Thoracic aorta (tissue), 2 donors: ENCODE data around the gene NAV3. TPM values are rescaled to one million over a fixed set of nuclear protein-coding genes. Genes with fewer than 3 reads are reported as not detected.

Experiments
- ATAC-seq: fragments of 150-250 bp; one replicate; pipeline ENCODE4 v1.8.0; 2017; ENCODE audit warnings: low read depth; ENCODE audit not compliant: insufficient number of reproducible peaks, low FRiP score
- DNase-seq: peaks from one replicate; pipeline ENCODE4 v3.0.0-alpha.2; 2020; ENCODE audit warnings: low spot score
- H3K27ac ChIP-seq, 2 donors: fragments of 200-600 bp; sonication (generic); 1 replicate in 1 of 2; 2 replicates in 1 of 2; pipeline ENCODE4 v1.5.1; 2016; ENCODE audit warnings: mild to moderate bottlenecking in 2 of 2, moderate library complexity in 2 of 2
- H3K27me3 ChIP-seq: fragments of 200-600 bp; sonication (generic); replicated peaks from 2 replicates; pipeline ENCODE4 v1.6.0; 2016; ENCODE audit warnings: mild to moderate bottlenecking; ENCODE audit not compliant: insufficient read depth
- H3K36me3 ChIP-seq: fragments of 200-600 bp; sonication (generic); one replicate; pipeline ENCODE4 v1.5.1; 2016
- H3K4me1 ChIP-seq, 2 donors: fragments of 200-600 bp; sonication (generic); 1 replicate in 1 of 2; 2 replicates in 1 of 2; pipeline versions ENCODE4 v1.5.1 to v1.6.0; 2016; ENCODE audit warnings: low read depth in 2 of 2, mild to moderate bottlenecking in 1 of 2; ENCODE audit not compliant: control insufficient read depth in 1 of 2
- H3K4me3 ChIP-seq: fragments of 200-600 bp; sonication (generic); 2 replicates; pipeline ENCODE4 v1.5.1; 2016; ENCODE audit warnings: mild to moderate bottlenecking
- H3K9me3 ChIP-seq: fragments of 200-600 bp; sonication (generic); 2 replicates; pipeline ENCODE4 v1.5.1; 2016
- CTCF ChIP-seq: fragments of 200-600 bp; sonication (generic); IDR thresholded peaks from one replicate; pipeline ENCODE4 v1.5.1; 2019; ENCODE audit warnings: antibody characterized with exemption
- total RNA-seq, 2 donors: library from RNA; depleted of rRNA; stranded (reverse); fragments of >200 nt; gene quantifications; one replicate each; pipeline versions ENCODE4 v1.1.0 to v1.2.3, GENCODE V29; 2016

The NAV3 gene
- total RNA-seq, 2 donors from 2014 or later, result 9.3 to 11.6 TPM

- H3K36me3 ChIP-seq, result no peaks in the 10 kb centered on the region
- no peak overlapping the region for H3K4me3 ChIP-seq
- H3K27me3 ChIP-seq, result no peaks in the 10 kb centered on the region
- DNase-seq, result no peak
- no peak overlapping the region for H3K27ac ChIP-seq
- no peak for ATAC-seq
- H3K9me3 ChIP-seq, result no peaks in the 10 kb centered on the region
- no peak for TF ChIP-seq CTCF
- no peaks in the 10 kb centered on the region for H3K4me1 ChIP-seq
Observed at GRCh38 chr12:77818351-77818750, 12.3 kb upstream of the NAV3 start.

- no peaks in the 10 kb centered on the region for H3K27me3 ChIP-seq
Observed at GRCh38 chr12:77821699-77822203, 8.9 kb upstream of the NAV3 start.

DNA sequence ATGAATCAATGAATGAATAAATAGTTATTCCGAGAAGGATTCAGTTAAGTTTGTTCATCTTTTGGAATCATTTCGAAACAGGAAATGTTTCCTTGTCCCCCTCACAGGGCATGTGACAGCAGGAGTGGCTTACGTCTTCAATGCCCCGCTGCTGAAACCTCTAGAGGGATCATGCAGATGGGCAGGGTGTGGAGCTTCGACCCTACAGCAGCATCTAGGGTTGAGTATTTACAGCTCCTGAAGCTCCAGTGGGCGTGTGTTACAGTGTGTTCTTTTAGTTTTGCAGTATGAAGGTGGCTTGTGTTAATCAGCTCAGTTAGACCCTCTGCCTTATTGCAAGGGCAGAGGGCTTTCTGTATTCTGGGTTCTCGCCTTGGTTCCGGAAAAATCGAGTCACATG lies 2.6 kb downstream of the NAV3 start:
- H3K9me3 ChIP-seq, result no peaks in the 10 kb centered on the region
- DNase-seq, result no peak
- H3K4me1 ChIP-seq, result peaks cover 0 to 24% of the 10 kb centered on the region in 2 donors
- TF ChIP-seq CTCF, result no peak
- H3K27ac ChIP-seq, result no peak overlapping the region
- H3K4me3 ChIP-seq, result no peak overlapping the region
- H3K36me3 ChIP-seq, result no peaks in the 10 kb centered on the region
- ATAC-seq, result no peak
- H3K27me3 ChIP-seq, result no peaks in the 10 kb centered on the region

More at GRCh38 chr12:77821699-77822203, 8.9 kb upstream of the NAV3 start:
- ATAC-seq (no peak), DNase-seq (no peak)
- no peak for TF ChIP-seq CTCF
- Histone ChIP-seq H3K9me3 (no peaks in the 10 kb centered on the region), H3K4me3 (no peak overlapping the region), H3K27ac (no peak overlapping the region), H3K36me3 (no peaks in the 10 kb centered on the region), H3K4me1 (no peaks in the 10 kb centered on the region)

- ATAC-seq (no peak), DNase-seq (no peak)
- Histone ChIP-seq H3K27ac (no peak overlapping the region), H3K27me3 (no peaks in the 10 kb centered on the region), H3K4me1 (peaks cover 0 to 21% of the 10 kb centered on the region in 2 donors), H3K9me3 (no peaks in the 10 kb centered on the region), H3K4me3 (no peak overlapping the region), H3K36me3 (no peaks in the 10 kb centered on the region)
- no peak for TF ChIP-seq CTCF
Observed at GRCh38 chr12:77834618-77835017, 3.9 kb downstream of the NAV3 start.

GRCh38 chr12:77835969-77836368 lies 5.3 kb downstream of the NAV3 start:
- ATAC-seq, result no peak
- peaks cover 0 to 8% of the 10 kb centered on the region in 2 donors for H3K4me1 ChIP-seq
- DNase-seq, result no peak
- no peaks in the 10 kb centered on the region for H3K36me3 ChIP-seq
- no peak overlapping the region for H3K27ac ChIP-seq
- no peak overlapping the region for H3K4me3 ChIP-seq
- no peaks in the 10 kb centered on the region for H3K9me3 ChIP-seq
- H3K27me3 ChIP-seq, result no peaks in the 10 kb centered on the region
- no peak for TF ChIP-seq CTCF
